Sigmoid colon (tissue), 7 donors: ENCODE results near the gene UVRAG. TPM values are rescaled to one million over a fixed set of nuclear protein-coding genes. Genes with fewer than 3 reads are reported as not detected.
A peak's percentile ranks its signal among the peaks of the same experiment; 100 is the strongest.

Source experiments
- DNase-seq: peaks from one replicate; pipeline ENCODE4 v3.0.0-alpha.2; 2019
- H3K27ac ChIP-seq, 4 donors: fragments of 200-600 bp; sonication (generic); one replicate each; pipeline ENCODE4 v1.5.1; 2016 to 2019; ENCODE audit warnings: mild to moderate bottlenecking in 1 of 4
- H3K27me3 ChIP-seq, 3 donors: fragments of 200-600 bp; sonication (generic); one replicate each; pipeline ENCODE4 v1.5.1; 2019; ENCODE audit warnings: mild to moderate bottlenecking in 1 of 3
- H3K36me3 ChIP-seq, 4 donors: fragments of 200-600 bp; sonication (generic); one replicate each; pipeline ENCODE4 v1.5.1; 2016 to 2019
- H3K4me1 ChIP-seq, 4 donors: fragments of 200-600 bp; sonication (generic); one replicate each; pipeline ENCODE4 v1.5.1; 2017 to 2019
- H3K4me3 ChIP-seq, 4 donors: fragments of 200-600 bp; sonication (generic); one replicate each; pipeline ENCODE4 v1.5.1; 2017 to 2019; ENCODE audit warnings: mild to moderate bottlenecking in 2 of 4, moderate library complexity in 1 of 4
- H3K9me3 ChIP-seq, 4 donors: fragments of 200-600 bp in 3 of 4; sonication (generic) in 3 of 4; one replicate each; pipeline versions ENCODE4 v1.5.1 to v1.6.1; 2013 to 2019
- CTCF ChIP-seq, 4 experiments: fragments of 450-650 bp in 3 of 4; fragments of 200-600 bp in 1 of 4; IDR thresholded peaks; one replicate each; pipeline ENCODE4 v1.5.1; 2016 to 2019; ENCODE audit warnings: antibody characterized with exemption in 4 of 4, mild to moderate bottlenecking in 3 of 4, moderate library complexity in 2 of 4
- EP300 ChIP-seq, 4 donors: sonication (generic); formaldehyde crosslinking; IDR thresholded peaks; one replicate each; pipeline ENCODE4 v1.6.1; 2017; ENCODE audit warnings: antibody characterized with exemption in 4 of 4
- POLR2A ChIP-seq, 2 donors: fragments of 450-650 bp; IDR thresholded peaks; one replicate each; pipeline ENCODE4 v1.6.1; 2016; ENCODE audit warnings: antibody characterized with exemption in 2 of 2, mild to moderate bottlenecking in 2 of 2, moderate library complexity in 2 of 2
- POLR2AphosphoS5 ChIP-seq, 4 donors: sonication (generic); formaldehyde crosslinking; IDR thresholded peaks; one replicate each; pipeline ENCODE4 v1.6.1; 2017; ENCODE audit warnings: antibody characterized with exemption in 4 of 4
- WGBS, 2 donors: extraction: QIAGEN DNeasy Blood & Tissue Kit; methylation state at CpG; one replicate each; pipeline ENCODE4 v1.1.7; 2013; 5-methylcytosine and 5-hydroxymethylcytosine counted together
- intact Hi-C: fragments of 100-400 bp; cut with DNase I; formaldehyde crosslinking; loops from one replicate; pipeline ENCODE4 v1.15.1; 2023
- polyA plus RNA-seq, 3 donors: library from polyadenylated mRNA; stranded (reverse); fragments of 200-250 nt; gene quantifications; one replicate each; pipeline ENCODE4 v1.2.3, GENCODE V29; 2013
- total RNA-seq, 4 donors: library from RNA; depleted of rRNA; stranded (reverse); fragments of >200 nt; gene quantifications; one replicate each; pipeline ENCODE4 v1.1.0, GENCODE V29; 2016
- donor health status: healthy with polysubstance abuse.
- donor health status: Bipolar disorder and iron deficiency.
- donor health status: healthy.

The UVRAG gene
- total and polyA plus RNA-seq, 7 donors, result 4.9 to 43.2 (median 29.3) TPM

DNA sequence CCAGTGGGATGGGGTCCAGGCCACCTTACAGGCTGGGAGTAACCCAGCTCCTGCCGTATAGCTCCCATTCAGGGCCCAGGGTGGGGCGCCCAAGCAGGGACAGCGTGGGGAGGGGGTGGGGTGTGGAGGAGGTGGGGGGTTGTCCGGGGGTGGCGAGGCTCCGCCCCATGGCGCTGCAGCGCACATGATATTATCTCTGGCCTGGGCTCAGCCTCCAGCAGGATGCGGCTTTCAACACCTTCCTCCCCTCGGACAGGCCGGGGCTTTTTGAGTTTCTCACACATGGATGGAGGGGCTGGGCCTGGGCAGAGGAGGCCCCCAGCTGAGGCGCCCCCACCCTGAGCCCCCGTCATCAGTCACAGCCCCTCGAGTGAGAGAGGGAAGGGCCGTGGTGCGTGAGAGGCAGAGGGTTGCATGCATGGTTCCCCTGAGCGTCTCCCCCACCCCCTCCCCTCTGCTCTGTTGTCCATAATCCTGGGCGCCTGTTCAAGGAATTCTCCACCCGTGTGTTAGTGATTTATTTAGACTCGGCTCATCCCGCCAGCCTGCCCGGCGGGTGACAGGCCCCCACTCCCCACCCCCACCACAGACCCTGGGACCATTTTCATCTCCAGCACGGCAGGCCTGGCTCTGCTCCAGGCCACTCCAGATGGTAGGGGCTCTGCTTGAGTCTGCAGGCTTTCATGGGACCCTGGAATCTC lies 346.4 kb downstream of the UVRAG start:
- intact Hi-C loops, result no loop called here

DNA sequence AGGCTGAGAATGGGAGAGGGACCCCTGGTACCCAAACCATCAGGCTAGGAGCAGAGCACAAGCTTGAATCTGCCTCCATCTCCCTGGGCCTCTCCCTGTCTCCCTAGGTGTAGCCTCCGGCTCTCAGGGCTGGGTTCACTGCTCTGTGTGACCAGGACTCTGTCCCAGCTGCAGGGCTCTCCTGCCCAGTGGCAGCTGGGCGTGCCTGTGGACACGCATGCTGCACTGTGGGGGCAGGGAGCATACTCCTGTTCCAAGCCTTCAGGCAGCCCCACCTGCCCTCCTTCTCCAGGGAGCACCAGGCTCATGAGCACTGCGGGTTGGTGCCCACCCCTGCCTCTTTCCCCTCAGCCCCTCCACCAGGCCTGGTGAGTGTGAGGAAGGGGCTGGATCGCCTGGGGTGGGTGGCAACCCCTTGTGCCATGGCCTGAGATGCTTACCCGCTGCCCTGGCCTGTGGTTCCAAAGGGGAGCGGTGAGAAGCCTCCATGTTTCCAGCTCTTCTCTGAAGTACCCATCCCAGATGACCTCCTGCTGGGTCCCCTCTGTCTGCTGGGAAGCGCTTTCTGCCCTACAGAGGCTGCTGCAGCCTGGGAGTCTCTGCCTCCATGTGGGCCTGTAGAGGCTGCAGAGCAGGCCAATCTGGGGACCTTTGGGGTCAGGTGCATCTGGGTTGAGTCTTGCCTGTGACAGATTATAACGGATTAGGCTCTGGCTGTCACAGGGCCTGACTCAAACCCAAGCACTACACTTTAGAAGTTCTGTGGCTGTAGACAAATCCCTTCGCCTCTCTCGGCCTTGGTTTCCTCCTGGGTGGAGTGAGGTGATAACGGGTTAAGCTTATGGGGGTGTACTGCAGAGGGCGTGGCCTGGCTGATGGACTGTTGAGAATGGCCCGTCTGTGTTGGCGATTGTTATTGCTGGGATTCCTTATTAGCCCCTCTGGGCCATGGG lies 347.6 kb downstream of the UVRAG start:
- DNase-seq, result no peak
- Histone ChIP-seq H3K9me3 (no peaks in the 10 kb centered on the region), H3K4me3 (no peak overlapping the region), H3K27ac (no peak overlapping the region), H3K4me1 (peaks cover 0 to 15% (median 12%) of the 10 kb centered on the region in 4 donors), H3K27me3 (no peaks in the 10 kb centered on the region), H3K36me3 (no peaks in the 10 kb centered on the region)
- WGBS, 2 donors, result 77 to 89% methylated on average over 15 of the region's 15 CpGs
- TF ChIP-seq EP300 (IDR thresholded peaks at IDR 0.05) (no peak), POLR2A (IDR thresholded peaks at IDR 0.05) (no peak), CTCF (IDR thresholded peaks at IDR 0.05) (no peak), POLR2AphosphoS5 (IDR thresholded peaks at IDR 0.05) (no peak)
- intact Hi-C loops, result no loop called here

More for the DNA sequence above, 346.4 kb downstream of the UVRAG start:
- H3K36me3 ChIP-seq, result no peaks in the 10 kb centered on the region
- peak overlapping the region in 2 of 4 donors; percentile 28 to 36 for H3K4me3 ChIP-seq
- H3K27me3 ChIP-seq, result no peaks in the 10 kb centered on the region
- 59 to 70% methylated on average over 24 of the region's 24 CpGs for whole genome bisulfite sequencing, 2 donors
- no peak overlapping the region for H3K27ac ChIP-seq
- no peak for TF ChIP-seq EP300 (IDR thresholded peaks at IDR 0.05)
- no peak for TF ChIP-seq CTCF (IDR thresholded peaks at IDR 0.05)
- TF ChIP-seq POLR2A (IDR thresholded peaks at IDR 0.05), result no peak
- no peak for TF ChIP-seq POLR2AphosphoS5 (IDR thresholded peaks at IDR 0.05)
- H3K4me1 ChIP-seq, result peaks cover 0 to 12% (median 10%) of the 10 kb centered on the region in 4 donors
- no peak for DNase-seq
- no peaks in the 10 kb centered on the region for H3K9me3 ChIP-seq

DNA sequence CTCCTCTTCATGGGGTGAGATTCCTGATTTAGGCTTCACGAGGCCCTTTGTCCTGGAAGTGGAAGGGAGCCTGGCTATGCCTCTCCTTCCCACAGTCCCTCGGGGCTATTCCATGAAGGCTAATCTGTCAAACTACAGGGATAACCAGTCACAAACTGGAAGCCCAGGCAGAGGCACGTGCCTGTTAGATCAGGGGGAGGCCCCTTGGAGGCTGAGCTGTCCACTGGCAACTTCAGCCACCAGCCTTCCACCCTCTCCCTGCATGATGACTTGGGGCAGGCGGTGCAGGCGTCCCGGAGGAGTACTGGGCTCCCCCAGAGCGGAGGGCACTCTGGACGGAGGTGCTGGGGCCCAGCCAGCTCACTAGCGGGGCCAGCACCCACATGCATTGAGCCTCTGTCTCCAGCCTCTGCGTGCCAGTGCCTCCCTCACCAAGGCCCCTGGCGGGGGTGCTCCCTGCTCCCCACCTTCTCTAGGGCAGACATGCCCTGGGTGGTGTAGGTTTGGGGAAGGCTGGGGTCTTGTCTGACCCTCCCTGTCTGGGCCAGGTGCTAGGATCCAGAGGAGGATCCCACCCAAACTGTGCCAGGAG lies 348.4 kb downstream of the UVRAG start:
- Histone ChIP-seq H3K36me3 (no peaks in the 10 kb centered on the region), H3K9me3 (no peaks in the 10 kb centered on the region), H3K27ac (no peak overlapping the region), H3K4me1 (peaks cover 0 to 18% (median 13%) of the 10 kb centered on the region in 4 donors), H3K27me3 (no peaks in the 10 kb centered on the region), H3K4me3 (no peak overlapping the region)
- DNase-seq, result no peak
- intact Hi-C loops, result no loop called here
- 92 to 94% methylated on average over 11 of the region's 11 CpGs for WGBS, 2 donors
- TF ChIP-seq CTCF (IDR thresholded peaks at IDR 0.05), result no peak
- TF ChIP-seq EP300 (IDR thresholded peaks at IDR 0.05), result no peak
- TF ChIP-seq POLR2A (IDR thresholded peaks at IDR 0.05), result no peak
- no peak for TF ChIP-seq POLR2AphosphoS5 (IDR thresholded peaks at IDR 0.05)

- Histone ChIP-seq H3K27me3 (no peaks in the 10 kb centered on the region), H3K27ac (no peak overlapping the region), H3K4me1 (peaks cover 0 to 18% (median 13%) of the 10 kb centered on the region in 4 donors), H3K9me3 (no peaks in the 10 kb centered on the region), H3K36me3 (no peaks in the 10 kb centered on the region), H3K4me3 (no peak overlapping the region)
- 88 to 89% methylated on average over 13 of the region's 13 CpGs for WGBS, 2 donors
- no peak for TF ChIP-seq CTCF (IDR thresholded peaks at IDR 0.05)
- TF ChIP-seq POLR2A (IDR thresholded peaks at IDR 0.05), result no peak
- TF ChIP-seq POLR2AphosphoS5 (IDR thresholded peaks at IDR 0.05), result no peak
- TF ChIP-seq EP300 (IDR thresholded peaks at IDR 0.05), result no peak
- intact Hi-C loops, result no loop called here
- no peak for DNase-seq
Observed at GRCh38 chr11:76164081-76164480, 349.1 kb downstream of the UVRAG start.
